Measurements from ENCODE around the gene RASA3. TPM values are rescaled to one million over a fixed set of nuclear protein-coding genes. Genes with fewer than 3 reads are reported as not detected.

Gene RASA3
- total RNA-seq, 2 experiments from 2014 or later = 28.9 to 32.3 TPM

GRCh38 chr13:113978741-113979481 is 153.5 kb downstream of the RASA3 start:
- ChIA-PET POLR2A (no interaction called here), CTCF (no interaction called here)
- Mint-ChIP-seq H3K9me3 (no peaks in the 10 kb centered on the region), H3K4me1 (ENCODE audit: low read depth) (peaks cover 2% of the 10 kb centered on the region), H3K4me3 (no peak overlapping the region), H3K27me3 (no peaks in the 10 kb centered on the region), H3K36me3 (ENCODE audit: low read depth) (peaks cover 41% of the 10 kb centered on the region), H3K27ac (no peak overlapping the region)
- DNase-seq = no peak
- TF ChIP-seq CTCF (IDR thresholded peaks at IDR 0.05) = no peak
- no peak for ATAC-seq
- intact Hi-C loops (cut with micrococcal nuclease) = no loop called here

- TF ChIP-seq CTCF (IDR thresholded peaks at IDR 0.05) = no peak
- Mint-ChIP-seq H3K9me3 (no peaks in the 10 kb centered on the region), H3K27ac (no peak overlapping the region), H3K27me3 (no peaks in the 10 kb centered on the region), H3K4me1 (ENCODE audit: low read depth) (peaks cover 2% of the 10 kb centered on the region), H3K4me3 (no peak overlapping the region), H3K36me3 (ENCODE audit: low read depth) (peaks cover 43% of the 10 kb centered on the region)
- ChIA-PET CTCF (no interaction called here), POLR2A (no interaction called here)
- ATAC-seq (no peak), DNase-seq (no peak)
- intact Hi-C loops (cut with micrococcal nuclease) = no loop called here
Observed at GRCh38 chr13:113977976-113978375, 154.4 kb downstream of the RASA3 start.

- peaks cover 41% of the 10 kb centered on the region for H3K36me3 Mint-ChIP-seq (ENCODE audit: low read depth)
- TF ChIP-seq CTCF (IDR thresholded peaks at IDR 0.05) = no peak
- ChIA-PET POLR2A (no interaction called here), CTCF (no interaction called here)
- H3K4me3 Mint-ChIP-seq = no peak overlapping the region
- H3K9me3 Mint-ChIP-seq = no peaks in the 10 kb centered on the region
- intact Hi-C loops (cut with micrococcal nuclease) = no loop called here
- no peak overlapping the region for H3K27ac Mint-ChIP-seq
- DNase-seq (no peak), ATAC-seq (no peak)
- H3K4me1 Mint-ChIP-seq (ENCODE audit: low read depth) = peaks cover 2% of the 10 kb centered on the region
- H3K27me3 Mint-ChIP-seq = no peaks in the 10 kb centered on the region
Observed at GRCh38 chr13:113976711-113977684, 155.4 kb downstream of the RASA3 start.

- DNase-seq (no peak), ATAC-seq (no peak)
- Mint-ChIP-seq H3K36me3 (ENCODE audit: low read depth) (peaks cover 30% of the 10 kb centered on the region), H3K27me3 (no peaks in the 10 kb centered on the region), H3K4me3 (no peak overlapping the region), H3K27ac (no peak overlapping the region), H3K4me1 (ENCODE audit: low read depth) (peaks cover 2% of the 10 kb centered on the region), H3K9me3 (no peaks in the 10 kb centered on the region)
- intact Hi-C loops (cut with micrococcal nuclease) = no loop called here
- CTCF ChIA-PET = no interaction called here
- TF ChIP-seq CTCF (IDR thresholded peaks at IDR 0.05) = no peak
- POLR2A ChIA-PET = no interaction called here
Observed at GRCh38 chr13:113975416-113975815, 157.0 kb downstream of the RASA3 start.

All from activated CD8-positive, alpha-beta T cell treated with anti-CD3 and anti-CD28 coated beads for 36 hours (primary cell).